ENCODE results near the gene VWA8. TPM values are rescaled to one million over a fixed set of nuclear protein-coding genes. Genes with fewer than 3 reads are reported as not detected.

The VWA8 gene
- total and polyA plus RNA-seq, 10 donors, result 2.7 to 33.6 (median 18.3) TPM

DNA sequence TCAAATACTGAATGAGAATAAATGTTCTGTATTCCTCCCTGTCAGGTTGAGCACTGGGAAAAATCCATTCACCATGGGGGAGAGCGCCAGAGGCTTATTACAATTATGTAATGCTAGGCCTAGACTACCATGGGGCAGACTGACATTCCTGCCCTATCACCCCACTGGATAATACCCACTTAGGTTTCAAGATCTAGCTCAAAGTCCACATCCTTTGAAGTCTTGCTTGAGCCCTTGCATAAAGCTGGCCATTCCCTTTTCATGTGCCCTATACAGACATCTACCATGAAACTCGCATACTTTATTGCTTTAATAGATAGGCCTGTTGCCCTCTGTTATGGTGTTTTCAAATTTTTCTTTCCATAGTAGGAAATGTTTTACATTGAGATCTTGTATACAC is 354.3 kb downstream of the VWA8 start:
- H3K27me3 ChIP-seq (replicated peaks in 1 of 7), result no peaks in the 10 kb centered on the region
- H3K4me3 ChIP-seq, result no peak overlapping the region
- no peaks in the 10 kb centered on the region for H3K9me3 ChIP-seq
- no peak for DNase-seq
- peaks cover 2 to 83% (median 32%) of the 10 kb centered on the region in 6 donors for H3K36me3 ChIP-seq
- intact Hi-C loops (cut with DNase I; ENCODE audit: low total_unique reads), result no loop called here
- no peak overlapping the region for H3K27ac ChIP-seq
- WGBS, 5 donors, result 92 to 100% (median 97%) methylated on average over 2 of the region's 2 CpGs
- no peaks in the 10 kb centered on the region for H3K4me1 ChIP-seq
- TF ChIP-seq POLR2AphosphoS5 (IDR thresholded peaks at IDR 0.05) (no peak), POLR2A (IDR thresholded peaks at IDR 0.05) (no peak)
- TF ChIP-seq, protein P1, sequence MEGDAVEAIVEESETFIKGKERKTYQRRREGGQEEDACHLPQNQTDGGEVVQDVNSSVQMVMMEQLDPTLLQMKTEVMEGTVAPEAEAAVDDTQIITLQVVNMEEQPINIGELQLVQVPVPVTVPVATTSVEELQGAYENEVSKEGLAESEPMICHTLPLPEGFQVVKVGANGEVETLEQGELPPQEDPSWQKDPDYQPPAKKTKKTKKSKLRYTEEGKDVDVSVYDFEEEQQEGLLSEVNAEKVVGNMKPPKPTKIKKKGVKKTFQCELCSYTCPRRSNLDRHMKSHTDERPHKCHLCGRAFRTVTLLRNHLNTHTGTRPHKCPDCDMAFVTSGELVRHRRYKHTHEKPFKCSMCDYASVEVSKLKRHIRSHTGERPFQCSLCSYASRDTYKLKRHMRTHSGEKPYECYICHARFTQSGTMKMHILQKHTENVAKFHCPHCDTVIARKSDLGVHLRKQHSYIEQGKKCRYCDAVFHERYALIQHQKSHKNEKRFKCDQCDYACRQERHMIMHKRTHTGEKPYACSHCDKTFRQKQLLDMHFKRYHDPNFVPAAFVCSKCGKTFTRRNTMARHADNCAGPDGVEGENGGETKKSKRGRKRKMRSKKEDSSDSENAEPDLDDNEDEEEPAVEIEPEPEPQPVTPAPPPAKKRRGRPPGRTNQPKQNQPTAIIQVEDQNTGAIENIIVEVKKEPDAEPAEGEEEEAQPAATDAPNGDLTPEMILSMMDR (IDR thresholded peaks at IDR 0.05 in 8 of 11, conservative IDR thresholded peaks at IDR 0.05 in 3 of 11), result no peak

DNA sequence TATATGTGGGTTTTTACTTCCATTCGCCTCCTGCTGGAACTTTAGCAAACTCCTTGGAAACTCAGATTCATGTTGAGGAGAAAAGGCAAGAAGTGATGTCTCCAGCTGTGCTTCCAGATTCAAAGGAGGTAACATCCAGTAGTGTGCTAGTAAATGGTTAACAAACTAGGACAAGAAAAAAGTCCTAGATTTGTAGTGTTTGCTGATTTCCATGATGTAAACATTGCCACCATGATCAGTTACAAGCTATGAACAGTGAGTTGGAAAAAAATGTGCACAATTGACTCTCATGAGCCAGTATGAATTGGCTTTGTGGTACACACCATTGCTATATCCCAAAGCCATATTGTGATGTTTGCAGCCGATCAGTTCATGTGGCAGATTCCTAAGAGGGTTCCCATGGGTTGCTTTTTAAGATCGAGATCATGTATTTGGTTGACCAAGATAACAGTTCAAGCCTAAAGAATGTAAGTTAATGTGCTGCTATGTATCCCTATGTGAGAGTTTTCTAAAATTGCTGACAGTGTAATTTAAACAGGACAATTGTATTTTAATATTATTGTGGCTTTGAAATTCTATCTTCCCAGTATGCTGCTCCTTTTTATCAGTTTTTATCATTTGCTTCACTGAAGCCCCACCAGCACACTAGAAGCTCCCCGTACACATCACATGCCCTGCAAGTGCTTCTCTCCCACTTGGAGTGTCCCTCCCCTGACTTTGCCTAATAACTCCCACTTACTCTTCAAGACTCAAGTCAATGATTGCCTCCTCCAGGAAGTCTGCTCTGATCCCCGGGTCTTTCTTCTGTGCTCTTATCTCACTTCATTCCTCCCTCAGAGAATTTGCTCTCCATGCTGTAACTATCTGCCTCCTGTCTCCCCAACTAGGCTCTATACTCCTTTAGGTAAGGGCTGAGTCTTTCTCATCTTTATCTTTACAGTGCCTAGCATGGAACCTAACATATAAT is 355.3 kb downstream of the VWA8 start:
- DNase-seq, result no peak
- no peak overlapping the region for H3K27ac ChIP-seq
- H3K27me3 ChIP-seq (replicated peaks in 1 of 7), result no peaks in the 10 kb centered on the region
- intact Hi-C loops (cut with DNase I; ENCODE audit: low total_unique reads), result no loop called here
- WGBS, 5 donors, result 89 to 94% (median 91%) methylated on average over 5 of the region's 5 CpGs
- H3K4me3 ChIP-seq, result no peak overlapping the region
- H3K36me3 ChIP-seq, result peaks cover 0 to 80% (median 24%) of the 10 kb centered on the region in 6 donors
- H3K4me1 ChIP-seq, result no peaks in the 10 kb centered on the region
- no peaks in the 10 kb centered on the region for H3K9me3 ChIP-seq
- TF ChIP-seq, protein P1 (IDR thresholded peaks at IDR 0.05 in 8 of 11, conservative IDR thresholded peaks at IDR 0.05 in 3 of 11), result no peak
- TF ChIP-seq POLR2AphosphoS5 (IDR thresholded peaks at IDR 0.05) (no peak), POLR2A (IDR thresholded peaks at IDR 0.05) (no peak)

DNA sequence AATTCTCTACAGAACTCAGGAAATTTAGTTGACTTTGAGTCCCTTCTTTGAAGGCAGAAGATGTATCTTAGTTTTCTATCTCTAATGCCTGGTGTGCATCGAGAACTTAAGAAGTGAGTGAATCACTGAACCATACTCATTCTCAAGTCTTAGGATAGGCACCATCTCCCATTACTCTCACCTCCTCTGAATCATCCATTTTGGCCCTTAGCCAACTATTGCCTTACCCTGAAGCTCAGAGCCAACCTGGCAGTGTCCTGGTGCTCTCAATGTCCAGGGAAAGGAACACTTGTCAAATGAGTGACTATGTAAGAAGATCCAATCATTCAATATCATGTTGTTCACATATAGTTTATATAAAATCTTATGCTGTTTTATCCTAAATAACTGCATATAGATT is 357.0 kb downstream of the VWA8 start:
- H3K27ac ChIP-seq, result no peak overlapping the region
- no peaks in the 10 kb centered on the region for H3K9me3 ChIP-seq
- no peak for DNase-seq

More for the DNA sequence above, 357.0 kb downstream of the VWA8 start:
- Histone ChIP-seq H3K36me3 (peaks cover 0 to 70% (median 13%) of the 10 kb centered on the region in 6 donors), H3K27me3 (replicated peaks in 1 of 7) (no peaks in the 10 kb centered on the region), H3K4me3 (no peak overlapping the region), H3K4me1 (no peaks in the 10 kb centered on the region)
- intact Hi-C loops (cut with DNase I; ENCODE audit: low total_unique reads), result no loop called here
- TF ChIP-seq, protein P1 (IDR thresholded peaks at IDR 0.05 in 8 of 11, conservative IDR thresholded peaks at IDR 0.05 in 3 of 11), result no peak
- TF ChIP-seq POLR2A (IDR thresholded peaks at IDR 0.05) (no peak), POLR2AphosphoS5 (IDR thresholded peaks at IDR 0.05) (no peak)
- 96 to 100% (median 100%) methylated on average over 1 of the region's 1 CpG for WGBS, 5 donors
